HG02840 (cell line): ENCODE measurements around the gene RTKN2.

Experiments used
- ATAC-seq: cut with Tn5 transposase; IDR thresholded peaks from one replicate; pipeline ENCODE4 v1.9.1; 2021; ENCODE audit warnings: mild to moderate bottlenecking, moderate library complexity, moderate number of reproducible peaks; ENCODE audit not compliant: unreplicated experiment, low FRiP score

RTKN2 gene

DNA sequence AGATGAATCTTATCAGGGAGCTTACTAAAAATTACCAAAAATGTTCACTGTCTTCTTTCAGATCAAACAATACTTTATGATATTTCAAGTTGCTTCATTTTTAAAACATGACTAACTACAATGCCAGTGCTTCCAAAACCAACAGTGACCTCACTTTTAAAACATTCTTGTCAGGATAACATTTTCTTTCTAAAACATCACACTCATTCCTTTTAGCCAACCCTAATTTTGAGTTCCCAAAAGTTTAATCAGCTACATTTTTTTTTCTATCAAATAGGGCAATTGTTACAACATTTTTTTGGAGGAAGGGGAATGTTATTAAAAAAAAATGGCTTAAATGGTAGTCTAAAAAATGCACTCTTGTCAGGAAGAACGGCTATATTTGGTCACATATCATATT lies 37.3 kb downstream of the RTKN2 start:
- ATAC-seq = no peak

DNA sequence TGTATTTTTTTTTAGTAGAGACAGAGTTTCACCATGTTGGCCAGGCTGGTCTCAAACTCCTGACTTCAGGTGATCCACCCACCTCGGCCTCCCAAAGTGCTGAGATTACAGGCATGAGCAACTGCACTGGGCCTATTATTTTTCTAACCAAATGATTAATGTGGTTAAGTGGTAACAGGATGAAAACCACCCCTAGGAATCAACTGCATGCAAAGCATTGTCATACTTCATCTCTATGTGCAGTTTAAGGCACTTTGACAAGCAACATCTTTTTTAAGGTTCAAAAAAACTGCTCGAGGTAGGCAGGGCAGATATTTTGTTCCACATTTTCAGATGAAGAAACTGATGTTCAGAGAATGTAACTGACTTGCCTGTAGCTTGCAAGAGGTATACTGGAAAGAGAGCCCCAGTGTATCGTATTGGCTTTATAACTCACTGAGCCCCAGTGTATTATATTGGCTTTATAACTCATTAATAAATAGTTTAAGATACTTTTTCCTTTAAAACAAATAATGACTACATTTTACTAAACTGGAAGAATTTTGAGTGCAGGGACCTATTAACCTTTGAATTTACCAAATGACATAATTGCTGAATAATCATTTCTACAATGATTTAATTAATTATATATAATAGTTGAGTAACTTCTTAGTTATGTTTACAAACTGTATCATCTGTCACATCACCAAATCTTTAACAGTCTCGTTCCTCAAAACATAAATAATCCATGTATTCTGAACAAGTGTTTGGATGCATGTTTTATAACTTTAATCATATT lies 38.1 kb downstream of the RTKN2 start:
- no peak for ATAC-seq

DNA sequence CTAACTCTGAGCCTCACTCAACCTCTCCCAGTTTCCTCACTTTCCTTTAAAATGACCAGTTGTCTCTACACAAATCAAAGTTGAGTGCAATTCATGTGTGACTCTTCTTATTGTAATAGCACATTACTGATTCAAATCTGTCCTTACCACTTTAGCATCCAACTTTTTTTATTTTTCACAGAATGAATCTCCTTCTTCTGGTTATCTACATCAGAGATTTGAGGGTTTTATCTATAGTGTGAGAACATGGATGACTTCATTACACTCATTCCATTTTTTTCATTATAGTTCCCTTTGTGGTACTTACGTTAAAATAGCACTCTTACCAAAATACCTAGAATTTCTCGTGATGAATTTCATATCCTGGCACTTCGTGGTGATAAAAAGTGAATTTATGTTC lies 43.3 kb downstream of the RTKN2 start:
- no peak for ATAC-seq

DNA sequence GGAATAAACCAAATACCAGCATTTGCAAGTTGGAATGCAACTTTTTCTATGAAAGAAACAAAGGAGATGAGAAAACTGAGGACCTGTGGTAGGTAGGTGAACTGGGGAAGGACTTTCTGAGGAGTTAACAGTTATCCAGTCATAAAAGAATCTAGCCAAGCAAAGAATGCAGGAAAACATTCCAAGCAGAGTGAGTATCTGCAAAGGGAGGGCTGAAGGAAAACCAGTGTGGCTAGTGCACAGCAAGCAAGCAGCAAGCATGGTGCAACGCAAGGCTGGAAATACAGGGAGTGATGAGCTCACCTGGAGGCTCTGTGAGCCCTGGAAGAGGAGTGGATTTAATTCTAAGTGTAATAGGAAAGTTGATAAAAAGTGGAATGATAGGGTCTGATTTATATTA lies 44.0 kb downstream of the RTKN2 start:
- no peak for ATAC-seq

DNA sequence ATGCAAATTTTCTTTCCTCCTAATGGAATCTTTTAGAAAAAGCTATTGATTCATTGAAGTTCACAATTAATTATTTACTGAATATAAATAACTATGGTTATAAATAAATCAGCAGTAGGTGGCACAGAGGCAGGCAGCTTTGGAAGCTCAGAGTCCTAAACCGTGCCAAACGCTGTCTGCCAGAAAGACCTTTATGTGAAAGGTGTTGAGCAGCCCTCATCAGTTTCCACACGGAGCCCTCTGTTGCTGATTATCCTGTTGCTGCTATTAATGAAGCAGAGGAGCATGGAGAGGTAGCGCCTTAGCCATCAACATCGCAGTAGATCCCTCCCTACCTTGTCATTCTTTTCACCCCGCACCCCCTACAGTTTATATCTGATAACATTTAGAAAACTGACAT lies 51.0 kb downstream of the RTKN2 start:
- no peak for ATAC-seq

DNA sequence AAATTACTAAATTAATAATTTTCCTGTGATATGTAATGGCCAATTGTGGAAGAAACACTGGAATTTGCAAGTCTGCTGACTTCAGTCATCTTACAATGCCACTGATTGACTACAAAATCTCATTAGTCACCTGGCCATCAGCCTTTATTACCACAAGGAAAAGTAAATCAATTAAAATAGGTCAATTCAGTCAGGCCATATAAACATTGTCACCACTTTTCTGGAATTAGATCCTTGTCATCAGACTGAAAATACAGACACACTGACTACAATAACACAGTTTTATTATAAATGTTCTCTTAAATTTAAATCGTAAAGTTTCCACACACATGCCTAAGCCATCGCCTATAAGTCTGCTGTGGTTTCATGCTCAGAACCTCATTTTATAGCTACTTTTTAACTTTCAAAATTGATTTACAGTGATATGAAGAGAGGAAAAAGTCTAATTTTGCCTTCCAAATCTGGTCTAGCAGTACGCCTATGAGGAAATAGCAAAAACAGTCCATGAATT lies 54.2 kb downstream of the RTKN2 start:
- no peak for ATAC-seq

DNA sequence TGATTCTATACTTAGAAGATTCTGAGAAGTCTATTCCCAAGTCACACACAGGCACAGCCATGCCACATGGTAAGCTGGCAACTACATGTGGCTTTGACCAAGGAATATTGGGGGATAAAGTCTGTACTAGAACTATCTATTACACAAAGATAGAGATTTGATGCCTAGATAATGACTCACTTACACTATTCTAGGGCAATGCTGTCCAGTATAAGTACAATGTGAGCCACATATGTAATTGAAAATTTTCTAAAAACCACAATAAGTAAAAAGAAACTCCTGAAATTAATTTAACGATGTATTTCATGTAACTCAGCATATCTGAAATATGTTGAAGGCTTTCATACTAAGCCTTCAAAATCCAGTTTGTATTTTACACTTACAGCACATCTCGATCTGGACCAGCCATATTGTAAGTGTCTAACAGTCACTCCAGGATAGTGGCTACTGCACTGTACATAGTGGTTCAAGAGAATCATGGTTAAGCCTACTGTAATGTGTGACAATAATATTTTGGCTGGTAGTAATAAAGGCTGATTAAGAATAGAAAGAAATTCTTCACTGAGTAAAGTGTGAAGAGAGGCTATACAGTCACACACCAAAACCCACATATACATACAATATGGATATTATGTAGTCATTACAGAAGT lies 62.8 kb downstream of the RTKN2 start:
- no peak for ATAC-seq

DNA sequence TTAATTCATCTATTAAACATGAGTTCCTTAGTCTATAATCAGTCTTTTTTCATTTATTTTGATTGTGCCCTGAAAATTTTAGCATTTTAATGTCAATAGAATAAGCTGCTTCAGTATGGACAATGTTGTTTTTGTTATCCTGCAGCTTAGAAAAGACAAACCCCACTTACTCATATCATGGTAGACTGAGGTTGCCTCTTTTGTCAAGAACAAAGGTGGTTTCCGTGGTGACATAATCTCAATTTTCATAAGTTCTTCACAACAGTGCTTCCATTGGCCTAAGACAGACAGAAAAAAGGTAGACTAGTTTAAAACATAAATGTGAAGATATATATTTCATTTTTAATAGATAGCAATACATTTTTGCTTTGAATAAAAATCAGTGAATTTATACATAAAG lies 69.1 kb downstream of the RTKN2 start:
- no peak for ATAC-seq

DNA sequence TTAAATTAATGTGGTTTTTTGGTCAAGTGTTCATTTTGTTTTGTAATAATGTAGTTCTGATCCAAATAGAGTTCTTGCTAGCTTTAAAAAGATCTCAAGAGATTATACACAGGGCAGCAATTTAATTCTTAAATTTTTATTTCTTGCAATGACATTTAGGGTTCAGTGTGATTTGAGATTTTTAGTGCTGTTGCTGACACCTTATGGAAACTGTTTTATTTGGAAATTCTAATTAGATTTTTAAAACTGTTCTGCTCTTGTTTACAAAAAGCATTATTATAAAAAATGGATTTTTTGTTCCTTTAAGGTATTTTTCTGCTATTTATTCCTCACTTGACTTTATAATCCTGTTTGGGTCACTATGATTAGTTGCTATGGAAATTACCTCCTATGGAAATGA lies 72.1 kb downstream of the RTKN2 start:
- ATAC-seq = no peak

DNA sequence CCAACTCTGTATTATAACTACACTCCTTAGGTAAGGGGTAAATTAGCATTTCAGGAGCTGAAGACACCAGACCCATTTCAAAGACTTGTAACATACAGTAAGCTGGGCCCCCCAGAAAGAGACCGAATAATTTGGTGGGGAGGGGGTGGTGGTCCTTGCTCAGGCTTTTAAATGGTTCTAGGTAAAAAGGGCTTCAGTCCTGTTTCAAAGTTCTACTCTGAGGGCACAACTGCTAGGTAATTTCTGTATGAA lies 73.0 kb downstream of the RTKN2 start:
- no peak for ATAC-seq

DNA sequence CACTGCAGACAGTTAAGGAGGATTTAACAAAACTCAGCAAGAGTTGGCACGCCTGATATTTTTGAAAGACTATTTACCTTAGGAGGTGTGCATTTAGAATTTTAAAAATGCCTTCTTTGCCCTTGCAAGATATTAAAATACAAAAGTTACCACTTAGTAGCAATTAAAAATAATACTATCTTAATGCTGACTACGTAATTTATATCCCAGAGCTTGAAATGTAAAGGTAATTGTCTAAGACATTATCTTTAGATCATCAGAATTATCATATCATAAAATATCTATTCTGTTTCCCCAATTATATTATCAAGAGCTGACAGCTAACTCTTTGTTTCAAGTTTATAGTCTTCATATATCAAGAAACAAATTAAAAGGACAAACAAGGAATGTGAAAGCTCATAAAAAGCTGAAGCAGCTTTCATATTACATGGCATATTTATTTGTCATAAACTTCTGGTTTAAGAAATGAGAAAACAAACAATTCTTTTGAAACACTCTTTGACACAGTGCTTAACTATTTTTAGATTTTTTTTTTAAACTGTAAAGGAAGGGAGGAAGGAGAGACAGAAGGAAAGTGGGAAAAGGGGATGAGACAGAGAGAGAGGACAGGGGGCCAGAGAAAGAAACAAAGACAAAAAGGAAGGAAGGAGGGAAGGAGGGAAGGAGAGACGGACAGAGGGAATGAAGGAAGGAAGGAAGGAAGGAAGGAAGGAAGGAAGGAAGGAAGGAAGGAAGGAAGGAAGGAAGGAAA lies 73.5 kb downstream of the RTKN2 start:
- ATAC-seq = no peak

DNA sequence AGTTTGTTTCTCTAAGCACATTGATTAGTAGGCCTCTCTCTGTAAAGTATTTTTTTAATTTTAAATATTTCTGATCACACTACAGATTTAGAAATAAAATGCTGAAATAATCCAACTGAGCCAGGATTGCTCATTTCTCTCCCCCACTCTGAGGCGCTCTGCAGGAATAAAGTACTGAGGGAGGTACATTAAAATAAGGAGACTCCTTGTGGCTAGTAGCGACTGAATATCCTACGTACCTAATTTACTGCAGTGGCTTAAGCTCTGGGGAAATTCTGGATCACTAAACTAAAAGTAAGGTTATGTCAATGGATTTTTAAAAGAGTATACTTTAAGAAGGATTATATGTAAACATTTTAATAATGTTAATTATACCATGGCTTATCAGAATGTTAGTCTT lies 75.2 kb downstream of the RTKN2 start:
- no peak for ATAC-seq

DNA sequence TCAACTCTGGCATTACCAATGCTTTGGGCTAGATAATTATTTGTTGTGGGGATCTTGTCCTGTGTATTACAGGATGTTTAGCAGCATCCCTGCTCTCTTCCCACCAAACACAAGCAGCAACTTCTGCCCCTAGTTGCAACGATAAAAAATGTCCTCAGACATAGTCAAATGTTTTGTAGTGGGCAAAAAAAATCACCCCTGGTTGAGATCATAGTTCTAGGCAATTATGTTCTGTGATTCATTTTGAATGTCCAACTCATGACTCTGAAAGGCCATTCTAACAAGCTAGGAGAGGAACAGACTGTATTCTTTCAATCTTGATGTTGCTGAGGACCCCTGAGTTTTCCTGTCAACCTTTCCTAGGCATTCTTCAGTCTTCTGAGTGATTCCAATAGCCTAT lies 79.5 kb downstream of the RTKN2 start:
- no peak for ATAC-seq

DNA sequence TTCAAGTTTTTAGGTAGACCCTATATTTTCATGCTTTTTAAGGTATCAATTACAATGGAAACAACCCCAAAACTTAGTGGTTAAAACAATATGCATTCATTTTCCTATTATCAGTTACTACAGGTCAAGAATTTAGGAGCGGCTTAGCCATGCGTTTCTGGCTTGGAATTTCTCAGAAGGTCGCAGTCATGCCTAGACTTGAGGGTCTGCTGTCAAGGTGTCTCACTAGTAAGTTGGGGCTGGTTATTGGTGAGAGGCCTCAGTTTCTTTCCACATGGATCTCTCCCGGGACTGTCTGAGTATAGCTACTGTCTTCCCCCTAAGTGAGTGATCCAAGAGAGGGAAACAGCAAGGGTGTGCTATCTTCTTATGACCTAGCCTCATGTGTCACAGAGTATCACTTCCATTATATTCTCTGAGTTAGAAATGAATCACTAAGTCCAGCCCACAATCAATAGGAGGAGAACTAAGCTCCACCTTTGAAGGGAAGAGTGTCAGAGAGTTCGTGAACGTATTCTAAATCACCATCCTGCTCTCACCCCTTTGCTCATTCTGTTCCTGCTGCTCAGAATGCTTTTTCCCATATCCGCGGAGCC lies 80.5 kb downstream of the RTKN2 start:
- no peak for ATAC-seq

DNA sequence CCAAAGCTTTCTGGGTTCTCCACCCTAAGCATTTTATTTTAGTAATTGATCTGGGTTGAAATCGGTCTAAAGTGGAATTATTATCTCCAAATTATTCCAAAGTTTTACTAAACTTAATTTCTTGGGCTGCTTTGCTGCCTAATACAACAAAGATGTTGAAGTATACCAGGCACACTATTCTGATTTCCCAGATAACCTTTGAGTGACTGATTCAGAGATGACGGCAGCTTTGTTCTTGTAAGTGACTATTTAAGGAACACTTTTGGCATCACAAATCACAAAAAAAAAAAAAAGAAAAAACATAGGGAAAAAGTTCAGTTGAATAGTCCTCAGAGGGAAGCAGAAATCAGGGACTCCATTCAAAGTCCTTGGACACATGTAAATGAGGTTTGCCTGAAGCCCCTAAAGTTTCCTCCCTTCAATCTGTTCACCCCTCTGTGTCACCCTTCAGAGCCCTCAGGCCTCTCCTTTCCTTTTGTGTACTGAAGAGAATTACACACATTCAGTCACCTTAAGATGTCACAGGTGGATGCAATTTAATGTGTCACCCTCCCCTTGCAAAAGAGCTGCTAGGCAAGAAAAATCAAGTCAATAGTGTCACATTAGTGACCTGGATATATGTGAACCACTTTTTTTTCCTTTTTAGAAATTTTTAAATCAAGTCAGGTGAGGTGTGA lies 81.5 kb downstream of the RTKN2 start:
- no peak for ATAC-seq

DNA sequence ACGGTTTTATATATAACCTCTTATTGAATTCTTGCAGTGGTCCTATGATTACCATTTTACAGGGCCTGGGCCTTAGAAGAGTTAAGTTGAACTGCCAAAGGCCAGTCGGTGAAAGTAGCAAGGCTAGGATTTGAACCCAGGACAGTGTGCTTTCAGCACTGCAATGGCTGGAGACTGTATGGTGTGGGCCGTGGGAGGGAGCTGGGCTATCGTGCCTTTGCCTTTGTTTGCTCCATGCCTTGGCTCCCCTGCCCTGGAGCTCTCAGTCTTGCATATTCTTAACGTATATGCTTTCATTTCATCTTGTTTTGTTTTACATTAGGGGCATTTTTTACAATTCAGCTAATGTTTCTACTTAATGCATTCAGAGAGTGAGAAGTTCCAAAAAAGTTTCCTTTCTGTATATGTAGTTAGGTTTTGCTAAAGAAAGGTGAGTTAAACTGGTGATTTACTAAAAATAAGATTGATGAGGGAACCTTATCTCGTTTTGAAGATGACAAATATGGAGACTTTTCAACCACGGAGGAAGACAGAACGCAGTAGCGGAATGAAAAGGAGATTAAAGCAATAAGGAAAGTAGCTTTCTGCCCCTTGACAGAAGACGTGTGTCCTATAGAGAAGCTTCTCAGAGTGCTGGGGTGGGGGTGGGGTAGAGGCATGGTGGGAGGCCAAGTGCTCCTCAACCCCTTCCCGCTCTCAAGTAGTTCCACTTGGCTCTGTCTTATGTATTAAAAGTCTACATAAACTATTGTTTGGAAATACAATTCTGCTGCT lies 82.5 kb downstream of the RTKN2 start:
- ATAC-seq = no peak

DNA sequence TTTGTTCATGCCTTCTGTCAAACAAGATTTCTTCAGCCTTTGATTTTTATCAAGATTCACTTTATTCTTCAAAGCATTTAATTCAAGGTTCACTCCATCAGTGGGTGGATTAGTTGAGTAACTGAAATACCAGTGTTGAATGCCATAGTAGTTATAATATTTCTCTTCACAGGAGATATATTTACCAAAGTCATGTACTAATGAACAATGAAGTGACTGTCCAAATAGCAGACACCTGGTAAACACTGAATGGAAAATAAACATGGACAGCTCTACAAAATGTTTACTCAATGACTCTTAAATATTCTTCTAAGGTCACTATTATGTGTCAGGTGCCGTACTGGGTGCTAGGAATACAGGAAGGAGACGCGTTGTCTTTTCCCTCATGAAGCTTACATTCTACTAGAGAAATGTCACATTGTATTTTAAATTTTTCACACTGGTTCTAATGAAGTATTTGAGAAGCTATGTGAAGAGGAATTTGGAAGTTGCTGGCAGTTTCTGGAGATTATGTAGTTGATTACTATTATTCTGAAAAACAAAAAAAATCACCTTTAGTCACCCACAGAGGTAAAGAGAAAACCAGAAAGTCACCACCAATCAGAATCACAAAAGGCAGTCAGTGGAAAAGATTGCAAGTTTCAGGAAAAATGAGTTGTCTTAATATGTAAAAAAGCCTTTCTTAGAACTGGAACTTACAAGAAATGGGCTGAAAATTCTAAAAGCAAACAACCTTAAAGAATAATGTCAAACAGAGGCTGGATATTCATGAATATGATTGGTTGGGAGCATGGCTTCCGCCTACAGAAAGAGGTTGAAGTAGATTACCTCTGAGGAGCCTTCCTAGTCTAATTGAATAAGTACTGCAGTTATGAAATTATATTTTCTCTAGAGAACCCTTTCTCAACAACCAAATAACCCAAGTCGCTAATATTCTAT lies 84.5 kb downstream of the RTKN2 start:
- ATAC-seq = no peak

DNA sequence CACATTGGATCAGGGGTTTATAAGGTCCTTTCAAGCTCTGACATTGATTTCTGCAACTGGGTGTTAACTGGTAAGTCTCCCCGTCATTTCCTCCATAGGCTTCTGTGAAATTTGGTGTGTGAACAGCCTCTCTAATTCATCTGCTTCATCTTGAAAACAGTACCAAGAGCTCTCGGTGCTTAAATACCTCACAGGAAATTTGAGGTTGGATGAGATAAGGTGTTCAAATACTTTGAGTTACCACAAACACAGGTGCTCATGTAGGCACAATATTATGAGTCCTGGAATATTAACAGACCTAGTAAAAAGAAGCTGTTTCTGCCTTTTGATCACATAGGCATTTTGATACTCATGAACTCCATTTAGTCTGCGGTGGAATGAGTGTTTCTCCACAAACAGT lies 85.2 kb downstream of the RTKN2 start:
- ATAC-seq = peak; percentile 57

DNA sequence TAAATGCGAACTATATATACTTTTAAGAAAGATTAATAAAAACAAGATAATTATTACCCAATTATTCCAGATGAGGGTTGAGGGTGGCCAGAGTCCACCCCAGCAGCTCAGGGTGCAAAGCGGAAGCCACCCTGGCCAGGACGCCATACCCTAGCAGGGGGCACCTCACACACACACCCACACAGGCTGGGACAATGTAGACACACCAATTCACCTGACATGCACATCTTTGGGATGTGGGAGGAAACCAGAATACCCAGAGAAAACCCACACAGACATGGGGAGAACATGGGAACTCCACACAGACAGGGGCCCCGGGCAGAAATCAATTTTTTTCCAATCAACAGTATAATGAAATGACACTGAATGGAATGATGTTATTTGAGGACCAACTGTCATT lies 86.0 kb downstream of the RTKN2 start:
- ATAC-seq = no peak
